ENCODE measurements around the gene SULF2. TPM values are rescaled to one million over a fixed set of nuclear protein-coding genes. Genes with fewer than 3 reads are reported as not detected.

Gene SULF2
- total RNA-seq, 1 experiment from 2014 or later, result 13.0 TPM

DNA sequence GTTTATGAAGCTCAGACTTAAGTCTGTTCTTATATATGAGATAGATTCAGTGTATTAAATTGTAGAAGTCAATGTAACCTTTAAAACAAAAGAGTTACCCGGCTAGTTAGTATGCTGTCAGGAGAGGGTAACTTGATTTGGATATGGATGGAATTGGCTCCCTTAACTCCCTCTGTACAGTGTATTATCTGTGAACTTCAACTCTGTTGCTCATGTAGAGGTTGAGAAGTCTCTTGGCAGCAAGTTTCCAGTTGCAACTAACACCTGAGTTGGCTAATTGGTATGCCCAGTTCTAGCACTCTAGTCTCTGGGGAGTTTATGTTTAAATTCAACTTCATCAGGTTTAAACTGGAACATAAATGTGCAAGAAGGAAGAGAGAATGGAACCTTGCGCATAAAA is 172.6 kb downstream of the SULF2 start:
- no peaks in the 10 kb centered on the region for H3K36me3 ChIP-seq (ENCODE audit: control insufficient read depth in 1 of 2, insufficient read depth in 2 of 2, low read length in 2 of 2)
- no peak overlapping the region for H3K9ac ChIP-seq (ENCODE audit: low read length)
- TF ChIP-seq RAD21 (IDR thresholded peaks at IDR 0.05; ENCODE audit: low read depth), result no peak
- no peak for TF ChIP-seq TCF7L2 (IDR thresholded peaks at IDR 0.05; ENCODE audit: borderline replicate concordance, extremely low read depth, insufficient read depth, insufficient read length)
- TF ChIP-seq, protein P1, sequence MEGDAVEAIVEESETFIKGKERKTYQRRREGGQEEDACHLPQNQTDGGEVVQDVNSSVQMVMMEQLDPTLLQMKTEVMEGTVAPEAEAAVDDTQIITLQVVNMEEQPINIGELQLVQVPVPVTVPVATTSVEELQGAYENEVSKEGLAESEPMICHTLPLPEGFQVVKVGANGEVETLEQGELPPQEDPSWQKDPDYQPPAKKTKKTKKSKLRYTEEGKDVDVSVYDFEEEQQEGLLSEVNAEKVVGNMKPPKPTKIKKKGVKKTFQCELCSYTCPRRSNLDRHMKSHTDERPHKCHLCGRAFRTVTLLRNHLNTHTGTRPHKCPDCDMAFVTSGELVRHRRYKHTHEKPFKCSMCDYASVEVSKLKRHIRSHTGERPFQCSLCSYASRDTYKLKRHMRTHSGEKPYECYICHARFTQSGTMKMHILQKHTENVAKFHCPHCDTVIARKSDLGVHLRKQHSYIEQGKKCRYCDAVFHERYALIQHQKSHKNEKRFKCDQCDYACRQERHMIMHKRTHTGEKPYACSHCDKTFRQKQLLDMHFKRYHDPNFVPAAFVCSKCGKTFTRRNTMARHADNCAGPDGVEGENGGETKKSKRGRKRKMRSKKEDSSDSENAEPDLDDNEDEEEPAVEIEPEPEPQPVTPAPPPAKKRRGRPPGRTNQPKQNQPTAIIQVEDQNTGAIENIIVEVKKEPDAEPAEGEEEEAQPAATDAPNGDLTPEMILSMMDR (IDR thresholded peaks at IDR 0.05 in 2 of 3, conservative IDR thresholded peaks at IDR 0.05 in 1 of 3; ENCODE audit: borderline replicate concordance in 1 of 3, insufficient read depth in 1 of 3, low read depth in 2 of 3, low read length in 2 of 3), result no peak
- TF ChIP-seq CBX3 (IDR thresholded peaks at IDR 0.05; ENCODE audit: low read depth), result no peak
- TF ChIP-seq ZFX (IDR thresholded peaks at IDR 0.05), result no peak
- ChIA-PET CTCF (no interaction called here), RAD21 (ENCODE audit: low non-redundant PET in 1 of 2, low total read pairs in 2 of 2, uncharacterized antibody in 2 of 2, unreplicated experiment in 2 of 2) (no interaction called here), POLR2A (no interaction called here)
- no peaks in the 10 kb centered on the region for H3K27me3 ChIP-seq (ENCODE audit: insufficient read depth, low read length)
- H3K79me2 ChIP-seq (ENCODE audit: insufficient read depth, low read length), result peaks cover 8% of the 10 kb centered on the region
- H3K4me1 ChIP-seq (ENCODE audit: control insufficient read depth in 1 of 2, insufficient read depth in 2 of 2, low read length in 2 of 2), result peaks cover 10 to 24% of the 10 kb centered on the region in 2 experiments
- DNase-seq (ENCODE audit: low read depth, low spot score) (no peak), ATAC-seq (no peak)
- H2AFZ ChIP-seq (ENCODE audit: low read depth, low read length, poor library complexity, severe bottlenecking), result no peak overlapping the region
- H3K9me2 ChIP-seq (ENCODE audit: insufficient read depth), result no peaks in the 10 kb centered on the region
- no peak overlapping the region for H3K4me2 ChIP-seq (ENCODE audit: low read length)
- no TSS peak for BruUV-seq (replicated peaks)
- no peaks in the 10 kb centered on the region for H3K9me3 ChIP-seq (ENCODE audit: control insufficient read depth in 1 of 2, insufficient read depth in 1 of 2, low read depth in 1 of 2, low read length in 2 of 2)
- intact Hi-C loops (cut with micrococcal nuclease), result no loop called here
- H3K27ac ChIP-seq (ENCODE audit: low read depth, low read length), result no peak overlapping the region
- H3K4me3 ChIP-seq (replicated peaks in 1 of 2; ENCODE audit: low read depth in 1 of 2, low read length in 2 of 2), result no peak overlapping the region
- no peaks in the 10 kb centered on the region for H4K20me1 ChIP-seq (ENCODE audit: insufficient read depth)

- intact Hi-C loops (cut with micrococcal nuclease), result no loop called here
- H3K4me2 ChIP-seq (ENCODE audit: low read length), result no peak overlapping the region
- CTCF ChIA-PET, result interaction anchor here (1.1 kb wide), 1 partner anchor 11 kb away, joined by 3 read pairs; no protein-coding TSS in a partner anchor
- H3K9me2 ChIP-seq (ENCODE audit: insufficient read depth), result no peaks in the 10 kb centered on the region
- no TSS peak for BruUV-seq (replicated peaks)
- POLR2A ChIA-PET, result no interaction called here
- peaks cover 8% of the 10 kb centered on the region for H3K79me2 ChIP-seq (ENCODE audit: insufficient read depth, low read length)
- no peak overlapping the region for H2AFZ ChIP-seq (ENCODE audit: low read depth, low read length, poor library complexity, severe bottlenecking)
- H3K4me3 ChIP-seq (replicated peaks in 1 of 2; ENCODE audit: low read depth in 1 of 2, low read length in 2 of 2), result no peak overlapping the region
- no peaks in the 10 kb centered on the region for H3K9me3 ChIP-seq (ENCODE audit: control insufficient read depth in 1 of 2, insufficient read depth in 1 of 2, low read depth in 1 of 2, low read length in 2 of 2)
- H3K9ac ChIP-seq (ENCODE audit: low read length), result no peak overlapping the region
- DNase-seq (ENCODE audit: low read depth, low spot score), result no peak
- RAD21 ChIA-PET (ENCODE audit: low non-redundant PET in 1 of 2, low total read pairs in 2 of 2, uncharacterized antibody in 2 of 2, unreplicated experiment in 2 of 2), result no interaction called here
- no peaks in the 10 kb centered on the region for H3K36me3 ChIP-seq (ENCODE audit: control insufficient read depth in 1 of 2, insufficient read depth in 2 of 2, low read length in 2 of 2)
- H3K27me3 ChIP-seq (ENCODE audit: insufficient read depth, low read length), result no peaks in the 10 kb centered on the region
- H3K27ac ChIP-seq (ENCODE audit: low read depth, low read length), result no peak overlapping the region
- peaks cover 15 to 31% of the 10 kb centered on the region in 2 experiments for H3K4me1 ChIP-seq (ENCODE audit: control insufficient read depth in 1 of 2, insufficient read depth in 2 of 2, low read length in 2 of 2)
- no peaks in the 10 kb centered on the region for H4K20me1 ChIP-seq (ENCODE audit: insufficient read depth)
- ATAC-seq, result no peak
- no peak for TF ChIP-seq ELF1 (IDR thresholded peaks at IDR 0.05; ENCODE audit: borderline replicate concordance, low read depth)
- TF ChIP-seq POLR2AphosphoS5 (IDR thresholded peaks at IDR 0.05; ENCODE audit: low read depth, low read length), result no peak
- no peak for TF ChIP-seq ZFX (IDR thresholded peaks at IDR 0.05)
- TF ChIP-seq, protein P1 (IDR thresholded peaks at IDR 0.05 in 2 of 3, conservative IDR thresholded peaks at IDR 0.05 in 1 of 3; ENCODE audit: borderline replicate concordance in 1 of 3, insufficient read depth in 1 of 3, low read depth in 2 of 3, low read length in 2 of 3), result no peak
- no peak for TF ChIP-seq CEBPB (IDR thresholded peaks at IDR 0.05; ENCODE audit: low read depth)
- no peak for TF ChIP-seq SRF (IDR thresholded peaks at IDR 0.05; ENCODE audit: low read depth)
- no peak for TF ChIP-seq EZH2 (IDR thresholded peaks at IDR 0.05)
- no peak for TF ChIP-seq SP1 (IDR thresholded peaks at IDR 0.05; ENCODE audit: low read depth)
- TF ChIP-seq REST (IDR thresholded peaks at IDR 0.05; ENCODE audit: low read depth), result no peak
- no peak for TF ChIP-seq EGR1 (IDR thresholded peaks at IDR 0.05; ENCODE audit: low read depth)
- no peak for TF ChIP-seq JUND (IDR thresholded peaks at IDR 0.05)
These were observed 173.5 kb downstream of the SULF2 start for GRCh38 chr20:47611785-47612184.
